GM21423 (cell line): ENCODE results near the gene CDK5RAP2.
"Not testable (repeated sequence)": the region's sequence is repeated elsewhere in the genome, so short reads cannot be mapped to it uniquely, and the experiment has no call there.

Experiments used
- ATAC-seq: cut with Tn5 transposase; IDR thresholded peaks from one replicate; pipeline ENCODE4 v1.9.1; 2021; ENCODE audit warnings: mild to moderate bottlenecking, moderate library complexity; ENCODE audit not compliant: unreplicated experiment

CDK5RAP2 gene

DNA sequence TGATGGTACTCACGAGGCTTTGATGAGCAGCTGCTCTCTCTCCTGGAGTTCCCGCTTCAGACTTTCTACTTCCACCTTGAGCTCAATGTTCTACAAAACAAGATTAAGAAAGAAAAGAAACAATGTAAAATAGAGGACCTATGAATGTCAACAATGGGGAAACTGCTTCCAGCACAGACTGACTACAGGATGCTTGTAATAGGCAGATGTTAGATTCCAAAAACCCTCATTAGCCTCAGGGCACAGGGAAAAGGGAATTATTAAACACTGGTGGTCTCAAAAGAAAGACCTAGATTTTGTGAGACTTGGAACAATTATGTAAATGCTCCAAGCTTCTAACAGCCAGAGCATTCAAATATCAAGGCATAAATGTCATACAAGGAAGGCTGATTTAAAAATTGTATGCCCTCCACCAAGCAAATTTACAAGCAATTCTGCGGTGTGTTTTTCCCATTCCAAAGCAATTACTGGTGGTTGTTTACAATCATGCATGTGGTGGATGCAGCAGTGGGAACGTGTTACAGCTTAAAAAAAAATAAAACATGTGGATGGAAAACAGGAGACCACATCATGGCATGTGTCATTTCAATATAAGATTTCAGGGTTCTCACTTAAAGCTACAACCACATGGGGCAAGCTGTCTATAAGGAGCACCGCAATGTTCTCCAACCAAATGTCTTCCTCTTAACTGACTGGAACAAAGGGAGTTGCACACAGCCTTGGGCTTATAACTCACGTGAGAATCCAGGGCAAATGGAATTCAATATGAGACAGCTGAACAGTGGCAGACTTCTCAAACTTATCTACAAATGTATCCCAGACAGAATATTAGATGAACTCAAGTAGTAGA lies 34.0 kb downstream of the CDK5RAP2 start:
- ATAC-seq, result no peak

DNA sequence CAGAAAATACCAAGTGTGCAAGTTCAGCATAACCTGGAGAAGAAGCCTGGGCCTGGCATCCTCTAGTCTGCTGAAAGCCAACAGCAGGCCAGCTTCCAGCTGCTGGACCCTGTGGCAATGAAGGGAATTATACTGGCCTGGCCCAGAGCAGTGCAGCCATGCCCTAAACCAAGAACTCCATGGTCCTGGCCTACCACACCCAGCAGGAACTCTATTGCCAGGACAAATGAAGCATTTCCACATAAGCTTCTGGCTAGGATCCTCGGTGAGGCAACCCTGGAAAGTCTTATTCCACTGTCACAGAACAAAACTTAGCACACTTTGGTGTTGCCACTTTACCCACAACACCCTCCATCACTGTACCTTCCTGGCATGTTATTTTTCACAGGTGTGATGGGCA lies 35.5 kb downstream of the CDK5RAP2 start:
- no peak for ATAC-seq

DNA sequence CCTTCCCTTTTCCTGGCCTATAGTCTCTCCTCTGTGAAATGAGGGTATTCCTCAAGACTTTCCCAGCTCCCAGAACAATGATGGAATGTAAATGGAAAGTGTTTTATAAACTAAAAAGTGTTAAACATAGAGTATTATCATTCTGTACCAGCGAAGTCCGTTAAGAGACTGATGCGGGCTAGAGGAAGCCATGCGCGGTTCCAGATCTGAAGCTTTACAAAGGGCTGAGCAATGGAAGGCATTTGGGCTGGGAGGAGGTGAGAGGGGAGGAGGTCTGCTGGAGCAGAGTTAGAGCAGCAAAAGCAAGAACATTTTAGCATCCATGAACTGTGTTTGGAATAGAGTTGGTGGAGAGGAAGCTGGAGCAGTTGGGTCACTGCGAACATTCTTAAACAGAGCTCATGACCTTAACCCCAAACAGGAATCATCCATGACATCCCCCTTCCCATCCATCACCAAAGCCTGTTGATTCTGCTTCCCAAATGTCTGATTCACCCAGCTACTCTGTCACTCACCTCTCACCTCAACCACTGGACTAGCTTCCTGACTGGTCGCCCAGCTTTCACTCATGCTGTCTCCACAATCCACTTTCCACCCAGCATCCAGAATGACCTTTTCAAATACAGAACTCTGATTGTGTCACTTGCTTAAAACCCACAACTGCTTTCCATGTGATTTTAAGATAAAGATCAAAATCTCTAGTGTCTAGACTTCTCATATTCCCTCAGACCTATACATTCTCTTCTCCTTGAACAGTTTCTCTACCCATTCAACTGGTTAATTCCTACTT lies 37.1 kb downstream of the CDK5RAP2 start:
- no peak for ATAC-seq

DNA sequence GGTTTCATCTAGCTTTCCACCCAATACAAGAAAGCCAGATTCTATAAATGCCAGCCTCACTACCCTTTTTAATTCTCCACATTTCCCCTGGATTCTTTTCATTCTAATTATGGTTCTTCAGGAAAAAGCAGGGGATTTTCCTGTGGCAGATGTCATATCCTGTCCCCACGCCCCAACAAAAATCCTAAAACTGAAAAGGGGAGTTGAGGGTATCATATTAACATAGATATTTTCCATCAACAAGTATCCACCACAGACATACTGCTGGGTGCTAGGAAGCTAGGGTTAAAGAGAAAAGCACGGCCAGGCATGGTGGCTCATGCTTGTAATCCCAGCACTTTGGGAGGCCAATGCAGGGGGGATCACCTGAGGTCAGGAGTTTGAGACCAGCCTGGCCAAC lies 38.0 kb downstream of the CDK5RAP2 start:
- ATAC-seq, result no peak

DNA sequence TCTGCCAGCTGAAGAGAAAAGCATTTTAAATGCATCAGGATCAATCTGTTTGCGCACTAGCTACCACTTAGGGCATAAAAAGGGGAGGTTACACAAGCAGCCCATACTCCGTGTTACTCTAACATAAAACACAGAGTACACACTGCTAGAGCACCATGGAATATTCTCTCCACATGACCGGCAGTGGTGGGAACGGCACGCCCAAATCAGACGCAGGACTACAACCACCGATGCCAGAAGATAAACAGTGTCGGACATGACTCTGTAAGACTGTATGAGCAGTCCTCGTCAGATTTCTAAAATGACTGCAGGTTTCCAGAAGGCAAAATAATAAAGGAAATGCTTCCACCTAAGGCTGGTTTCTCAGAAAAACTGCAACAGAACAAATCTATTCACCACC lies 40.0 kb downstream of the CDK5RAP2 start:
- no peak for ATAC-seq

DNA sequence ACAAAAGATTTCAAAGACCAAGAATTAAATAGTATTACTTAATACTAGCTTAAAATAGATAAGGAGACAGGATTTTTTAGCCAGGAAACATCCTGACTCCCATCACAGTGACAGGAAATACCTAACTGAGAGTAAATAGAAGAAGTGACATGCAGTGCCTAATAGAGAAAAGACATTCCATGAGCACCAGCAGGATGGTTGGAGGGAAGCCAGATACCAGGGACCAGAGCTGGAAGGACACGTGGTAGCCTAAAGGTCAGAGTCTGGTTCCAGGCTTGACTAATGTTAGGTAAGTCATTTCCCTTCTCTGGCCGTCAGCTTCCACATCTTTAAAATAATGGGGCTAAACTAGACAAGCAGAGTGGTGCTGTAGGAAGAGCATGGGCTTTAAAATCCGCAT lies 41.6 kb downstream of the CDK5RAP2 start:
- ATAC-seq, result no peak

DNA sequence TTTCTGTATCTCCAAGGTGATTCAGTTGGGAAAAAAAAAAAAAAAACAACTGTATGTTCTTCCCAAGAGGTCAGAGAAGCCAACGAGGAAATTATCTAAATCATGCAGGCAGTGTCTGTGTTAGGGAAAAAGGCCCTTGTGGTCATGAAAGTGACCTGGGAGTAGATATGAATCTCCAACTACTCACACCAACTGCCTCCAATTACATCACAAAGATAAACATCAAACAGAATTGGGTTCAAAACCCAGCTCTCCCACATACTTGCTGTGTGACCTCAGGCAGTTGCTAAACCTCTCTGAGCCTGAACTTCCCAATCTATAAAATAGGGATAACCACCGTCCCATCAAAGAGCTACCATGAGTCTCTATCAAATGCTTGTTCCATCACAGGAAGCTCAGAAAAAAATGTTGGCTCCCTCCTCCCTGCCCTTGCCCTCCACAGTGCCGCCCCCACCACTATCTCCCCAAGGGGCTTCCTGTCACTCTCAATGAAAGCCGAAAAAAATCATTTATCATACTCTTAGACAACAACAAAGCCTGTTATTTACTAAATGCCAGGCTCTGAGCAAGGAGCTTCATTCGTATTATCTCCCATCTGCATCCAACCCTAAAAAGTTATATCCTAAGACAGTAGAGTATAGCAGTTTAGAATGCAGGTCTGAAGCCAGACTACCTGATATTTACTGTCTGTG lies 42.9 kb downstream of the CDK5RAP2 start:
- no peak for ATAC-seq

DNA sequence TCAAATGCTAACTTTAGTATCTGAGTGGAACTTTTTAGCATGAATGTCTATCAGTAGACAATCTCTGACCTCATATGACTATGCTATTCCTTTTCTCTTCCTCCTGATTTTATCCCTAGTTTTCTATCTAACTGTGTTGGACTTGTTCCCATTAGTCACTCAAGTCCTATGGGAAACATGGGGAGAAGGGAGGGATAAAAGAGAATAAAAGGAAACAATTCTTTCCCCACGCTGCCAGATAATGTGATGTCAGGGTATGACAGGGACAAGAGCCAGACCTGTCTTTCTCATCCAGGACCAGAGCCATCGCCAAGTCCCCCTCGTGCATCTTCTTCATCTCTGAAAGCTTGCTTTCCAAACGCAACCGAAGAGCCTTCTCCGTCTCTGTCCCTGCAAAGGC lies 43.9 kb downstream of the CDK5RAP2 start:
- no peak for ATAC-seq

DNA sequence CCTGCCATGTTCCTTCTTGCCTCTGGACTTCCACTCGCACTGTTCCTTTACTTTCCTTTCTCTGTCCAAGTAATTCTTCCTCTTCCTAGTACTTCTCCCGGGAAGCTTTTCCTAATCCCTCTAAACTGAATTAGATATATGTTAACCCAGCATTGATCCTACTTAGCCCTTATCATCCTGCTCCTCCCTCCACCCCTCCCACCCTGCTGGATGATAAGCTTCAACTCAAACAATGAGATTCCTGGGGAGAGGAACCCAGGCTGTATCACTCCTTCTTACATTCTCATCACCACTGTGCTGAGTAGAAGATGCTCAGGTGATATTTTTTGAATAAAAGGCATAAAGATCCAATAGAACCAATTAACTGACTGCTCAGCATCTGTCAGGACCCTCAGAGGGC lies 45.7 kb downstream of the CDK5RAP2 start:
- ATAC-seq, result no peak

DNA sequence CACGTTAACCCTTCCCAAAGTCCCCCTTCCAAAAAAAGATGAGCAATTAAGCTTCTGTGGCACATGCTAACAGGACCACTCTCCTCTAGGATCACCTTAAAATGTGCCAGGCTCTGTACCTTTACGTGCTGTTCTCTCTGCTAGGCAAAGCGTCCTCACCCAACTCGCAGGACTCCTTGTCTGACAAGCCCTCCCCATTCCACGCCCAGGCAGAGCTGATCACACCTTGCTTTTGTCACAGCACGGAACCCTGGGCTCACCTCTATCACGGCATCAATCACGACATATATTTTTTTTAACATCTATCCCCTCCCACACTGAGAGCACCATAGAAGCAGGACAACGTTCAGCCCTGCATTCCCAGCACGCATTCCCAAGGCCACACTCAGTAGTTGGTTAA lies 47.1 kb downstream of the CDK5RAP2 start:
- ATAC-seq, result no peak

DNA sequence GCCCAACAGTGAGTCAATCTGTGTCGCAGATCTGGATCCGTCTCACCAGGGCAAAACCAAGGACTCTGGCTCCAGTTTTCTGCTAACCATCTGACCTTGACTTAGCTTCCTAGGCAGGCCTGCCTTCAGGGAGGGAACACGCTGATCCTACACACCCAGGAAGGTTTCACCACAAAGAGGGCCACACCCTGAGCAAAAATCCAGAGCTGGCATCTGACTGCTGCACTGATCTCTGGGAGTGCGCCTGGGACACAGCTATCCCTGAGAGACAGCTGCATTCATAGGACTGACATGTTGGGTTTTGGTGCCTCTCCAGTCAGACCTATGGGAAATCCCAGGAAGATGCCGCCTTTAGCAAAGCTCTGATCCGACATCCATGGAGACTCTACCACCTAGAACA lies 47.5 kb downstream of the CDK5RAP2 start:
- no peak for ATAC-seq

DNA sequence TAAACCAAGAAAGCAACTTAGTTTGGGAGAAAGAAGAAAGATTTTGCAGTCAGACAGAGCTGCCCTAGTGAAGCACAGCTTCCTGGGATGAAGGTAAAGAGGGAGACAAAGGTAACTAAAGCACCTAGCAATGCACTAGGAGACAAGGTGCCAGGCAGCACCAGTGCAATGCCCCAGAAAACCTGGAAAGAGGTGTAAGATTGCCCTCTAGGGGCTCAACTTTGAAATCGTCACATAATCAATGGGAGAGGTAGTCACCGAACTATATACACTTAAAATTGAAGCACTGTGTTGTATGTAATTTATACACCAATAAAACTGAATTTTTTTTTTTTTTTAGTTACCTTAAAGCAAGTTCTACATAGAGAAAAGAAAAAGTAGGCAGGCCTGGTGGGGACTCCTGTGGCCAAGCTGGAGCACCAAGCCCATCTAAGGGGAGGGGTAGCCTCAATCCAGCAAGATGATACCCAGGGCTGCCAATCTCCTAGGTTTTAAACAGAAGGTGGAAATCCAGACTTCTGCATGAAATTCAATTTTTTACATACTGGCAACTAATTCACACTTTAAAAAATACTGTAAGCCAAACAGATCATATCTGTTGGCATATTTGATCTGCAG lies 48.2 kb downstream of the CDK5RAP2 start:
- ATAC-seq, result no peak

DNA sequence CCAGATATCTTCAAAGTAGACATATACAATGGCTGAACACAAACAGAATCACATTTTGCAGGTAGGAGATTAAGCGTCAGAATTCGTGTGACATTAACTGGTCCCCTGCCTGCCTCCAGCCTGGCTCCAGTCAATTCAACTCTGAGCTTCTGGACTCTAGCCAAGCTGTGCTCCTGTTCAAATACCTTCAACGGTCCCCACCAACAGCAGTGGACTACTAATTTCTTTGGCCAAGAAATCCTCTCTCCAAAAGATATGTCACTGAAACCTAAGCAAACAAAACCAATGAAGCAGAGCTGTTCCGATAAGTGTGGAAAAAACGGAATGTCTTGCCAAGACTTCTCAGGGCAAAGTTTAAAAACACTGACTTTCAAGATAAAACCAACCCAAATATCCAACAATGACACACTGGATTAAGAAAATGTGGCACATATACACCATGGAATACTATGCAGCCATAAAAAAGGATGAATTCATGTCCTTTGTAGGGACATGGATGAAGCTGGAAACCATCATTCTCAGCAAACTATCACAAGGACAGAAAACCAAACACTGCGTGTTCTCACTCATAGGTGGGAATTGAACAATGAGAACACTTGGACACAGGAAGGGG lies 49.6 kb downstream of the CDK5RAP2 start:
- ATAC-seq, result not testable (repeated sequence)

DNA sequence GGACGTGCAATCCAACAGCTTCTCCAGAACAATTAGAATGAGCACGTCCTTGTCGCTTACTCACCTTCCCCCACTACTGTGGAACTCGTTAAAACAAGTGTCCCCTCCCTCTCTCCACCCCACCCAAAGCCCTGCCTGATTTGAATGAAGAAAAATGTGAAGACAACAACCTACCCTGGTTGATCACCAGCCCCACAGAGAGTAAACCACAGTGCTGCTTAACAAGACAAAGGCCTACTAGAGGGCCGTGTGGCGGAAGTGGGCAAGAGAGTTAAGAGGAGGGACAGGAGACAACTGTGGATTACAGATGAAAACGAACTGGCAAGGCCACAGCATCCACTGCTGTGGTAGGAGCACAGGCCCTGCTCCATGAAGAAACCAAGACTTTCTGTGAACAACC lies 51.1 kb downstream of the CDK5RAP2 start:
- no peak for ATAC-seq

DNA sequence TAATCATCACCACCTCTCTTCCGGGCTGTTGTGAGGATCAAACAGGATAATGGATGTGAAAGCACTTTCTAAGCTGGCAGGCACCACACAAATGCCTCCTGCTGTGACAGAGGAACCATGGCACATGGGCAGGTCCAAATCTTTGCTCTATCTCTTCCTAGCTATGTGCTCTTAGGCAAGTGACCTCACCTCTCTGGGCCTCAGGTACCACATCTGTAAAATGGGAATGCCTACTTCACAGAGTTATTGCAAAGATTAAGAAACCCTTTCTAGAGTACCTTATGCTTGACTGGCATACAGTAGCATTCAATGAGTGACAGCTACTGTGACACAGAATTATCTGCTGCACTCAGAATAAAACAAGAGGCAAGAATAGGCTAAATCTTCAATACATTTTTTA lies 51.6 kb downstream of the CDK5RAP2 start:
- no peak for ATAC-seq

DNA sequence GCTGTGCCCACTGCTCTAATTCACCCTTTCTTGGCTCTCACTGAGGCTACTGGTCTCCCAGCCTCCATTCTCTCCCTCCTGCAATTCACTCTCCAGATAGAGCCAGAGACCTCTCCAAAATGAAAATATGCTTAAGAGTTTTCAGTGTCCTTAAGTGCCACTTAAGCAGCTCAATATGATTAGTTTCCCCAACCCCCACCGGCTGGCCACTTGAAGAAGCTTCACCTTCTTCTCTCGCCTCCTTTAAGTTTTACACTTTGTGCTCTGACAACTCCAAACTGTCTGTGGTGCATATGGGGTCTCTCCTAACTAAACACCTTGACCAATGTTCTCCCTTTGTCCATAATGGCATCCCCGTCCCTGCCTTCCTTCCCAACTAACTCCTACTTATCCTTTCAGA lies 53.4 kb downstream of the CDK5RAP2 start:
- no peak for ATAC-seq

DNA sequence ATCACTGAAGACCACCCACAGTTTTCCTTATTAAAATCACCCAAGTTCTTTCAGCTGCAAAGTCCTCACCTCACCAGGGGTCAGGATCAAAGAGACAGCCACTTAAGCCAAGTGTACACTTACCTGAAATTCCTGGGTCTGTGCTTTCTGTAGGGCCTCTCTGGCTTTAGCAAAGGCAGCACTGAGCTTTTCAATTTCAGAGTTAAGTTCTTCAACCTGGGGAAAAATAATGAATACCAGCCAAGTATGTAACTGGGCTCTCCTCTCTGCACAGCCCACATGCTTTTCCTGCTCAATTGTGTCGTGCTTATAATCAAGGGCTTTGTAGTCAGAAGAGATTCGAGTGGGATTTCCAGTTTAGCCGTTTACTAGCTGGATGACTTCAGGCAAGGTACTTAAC lies 55.1 kb downstream of the CDK5RAP2 start:
- ATAC-seq, result no peak

DNA sequence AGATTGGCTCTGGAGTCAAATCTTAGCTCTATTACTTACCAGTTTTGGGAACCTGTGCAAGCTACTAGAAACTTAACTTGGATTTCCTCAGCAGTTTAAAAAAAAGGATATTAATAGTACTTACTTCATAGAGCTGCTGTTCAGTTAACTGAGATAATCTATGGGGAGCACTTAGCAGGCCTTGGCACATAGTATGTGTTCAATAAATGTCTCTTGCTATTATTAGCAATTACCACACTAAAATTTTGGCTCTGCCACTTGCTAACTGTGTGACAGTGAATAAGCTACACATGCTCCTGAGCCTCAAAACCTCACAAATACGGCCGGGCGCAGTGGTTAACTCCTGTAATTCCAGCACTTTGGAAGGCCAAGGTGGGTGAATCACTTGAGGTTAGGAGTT lies 55.9 kb downstream of the CDK5RAP2 start:
- no peak for ATAC-seq

DNA sequence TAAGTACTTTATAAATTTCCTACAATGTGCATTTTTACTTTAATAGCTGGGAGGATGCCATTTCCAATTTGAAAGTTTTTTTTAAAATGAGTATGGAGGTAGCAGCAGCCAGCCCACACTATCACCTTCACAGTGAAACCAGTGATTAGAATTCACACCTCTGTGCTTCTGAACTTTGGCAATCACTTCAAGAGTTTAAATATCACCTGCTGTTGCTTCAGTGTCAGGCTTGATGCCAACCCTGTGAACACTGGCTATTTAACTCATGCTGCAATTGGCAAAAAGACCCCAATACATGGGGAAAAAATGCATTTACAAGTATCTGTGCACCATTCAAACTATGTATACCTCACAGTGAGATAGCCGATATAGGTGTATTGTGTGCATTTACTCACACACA lies 57.4 kb downstream of the CDK5RAP2 start:
- ATAC-seq, result no peak

DNA sequence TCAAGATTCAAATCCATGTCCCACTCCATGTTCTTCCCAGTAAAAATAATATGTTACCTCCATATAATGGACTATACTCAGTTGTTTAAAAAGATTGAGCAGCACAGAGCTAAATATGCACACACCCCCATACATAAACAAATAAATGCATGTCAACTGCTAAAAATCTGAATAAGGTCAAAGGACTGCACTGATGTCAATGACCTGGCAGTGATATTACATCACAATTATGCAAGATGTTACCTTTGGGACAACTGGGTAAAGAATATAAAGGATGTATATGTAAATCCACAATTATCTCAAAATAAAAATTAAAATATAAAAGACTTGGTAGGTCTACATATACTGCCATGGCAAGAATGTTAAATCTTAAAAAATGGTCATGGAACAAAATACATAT lies 57.9 kb downstream of the CDK5RAP2 start:
- ATAC-seq, result no peak

DNA sequence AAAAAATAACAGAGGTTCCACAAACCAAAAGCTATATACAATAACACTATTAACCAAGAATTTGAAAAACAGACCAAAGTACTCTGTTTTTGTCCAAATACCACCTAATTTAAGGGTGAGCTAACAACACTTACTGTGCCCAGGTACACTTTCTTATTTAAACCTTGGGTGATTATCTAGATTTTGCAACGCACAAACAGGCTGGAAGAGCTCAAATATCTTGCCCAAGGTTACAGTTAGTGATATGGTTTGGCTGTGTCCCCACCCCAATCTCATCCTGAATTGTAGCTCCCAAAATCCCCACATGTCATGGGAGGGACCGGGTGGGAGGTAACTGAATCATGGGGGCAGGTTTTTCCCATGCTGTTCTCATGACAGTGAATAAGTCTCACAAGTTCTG lies 58.9 kb downstream of the CDK5RAP2 start:
- no peak for ATAC-seq
